GM19239 (cell line): ENCODE results near the gene RUNDC1.
"Not testable (repeated sequence)": the region's sequence is repeated elsewhere in the genome, so short reads cannot be mapped to it uniquely, and the experiment has no call there.

Source experiments
- DNase-seq: peaks from one replicate; pipeline ENCODE4 v3.0.0; 2011; ENCODE audit warnings: low spot score; ENCODE audit not compliant: insufficient read length
- FAIRE-seq: peaks from 2 replicates; lab custom pipeline; 2011; peaks lifted over from hg19 to GRCh38; lab: Jason Lieb, UNC

RUNDC1 gene

DNA sequence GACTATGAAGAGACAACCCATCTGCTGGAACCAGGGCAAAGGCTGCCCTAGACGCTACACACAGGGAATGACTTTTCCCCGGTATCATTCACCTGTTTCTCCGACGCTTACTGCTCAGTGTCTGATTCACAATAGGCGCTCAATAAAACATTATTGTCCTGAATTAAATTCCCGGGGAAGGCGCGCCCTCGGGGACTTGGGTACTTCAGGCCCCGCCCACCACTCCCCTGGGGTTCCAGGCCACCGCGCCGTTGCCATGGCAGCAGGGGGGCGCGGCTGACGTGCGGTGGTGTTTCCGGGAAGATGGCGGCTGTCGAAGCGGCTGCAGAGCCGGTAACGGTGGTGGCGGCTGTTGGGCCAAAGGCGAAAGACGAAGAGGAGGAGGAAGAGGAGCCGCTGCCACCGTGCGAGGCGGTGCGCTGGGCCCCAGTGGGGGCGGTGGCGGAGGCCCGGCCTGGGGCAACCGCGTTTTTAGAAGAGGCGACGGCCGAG is at the start of gene RUNDC1:
Gene RUNDC1, plus strand, starts transcription at position 292 of the 492 bp plus-strand sequence. Its CDS starts 12 bp downstream, at position 304.
- FAIRE-seq, result peak; percentile 77

DNA sequence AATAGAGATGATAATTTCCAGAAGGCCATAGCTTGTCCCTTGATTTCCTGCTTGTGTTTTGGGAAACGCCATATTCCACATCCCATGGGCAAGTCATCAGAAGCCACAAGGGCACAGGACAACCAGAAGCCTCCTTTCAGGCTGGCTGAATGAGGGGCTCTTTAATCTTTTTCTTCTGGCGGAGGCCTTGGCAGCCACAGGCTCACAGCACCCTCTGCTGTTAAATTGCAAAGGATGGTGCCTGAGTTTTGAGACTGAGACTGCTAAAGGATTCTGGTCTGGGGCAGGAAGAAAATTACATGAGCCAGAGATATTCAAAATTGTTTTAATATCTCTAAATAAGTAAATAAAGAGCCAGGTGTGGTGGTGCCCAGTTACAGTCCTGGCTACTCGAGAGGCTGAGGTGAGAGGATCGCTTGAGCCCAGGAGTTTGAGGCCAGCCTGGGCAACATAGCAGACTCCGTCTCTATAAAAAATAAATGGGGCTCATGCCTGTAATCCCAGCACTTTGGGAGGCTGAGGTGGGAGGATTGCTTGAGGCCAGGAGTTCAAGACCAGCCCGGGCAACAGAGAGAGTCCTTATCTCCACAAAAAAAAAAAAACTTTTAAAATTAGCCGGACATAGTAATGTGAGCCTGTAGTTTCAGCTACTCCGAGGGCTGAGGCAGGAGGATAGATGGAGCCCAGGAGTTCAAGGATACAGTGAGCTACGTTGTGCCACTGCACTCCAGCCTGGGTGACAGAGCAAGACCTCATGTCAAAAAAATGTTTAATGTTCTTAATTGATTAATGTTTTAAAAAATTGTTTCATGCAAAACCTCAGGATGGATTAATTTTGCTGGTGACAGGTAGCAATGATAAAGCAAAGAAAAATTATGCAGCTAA is 42.4 kb upstream of the RUNDC1 start:
- peak; percentile 52 for FAIRE-seq

More for the DNA sequence above, at the start of gene RUNDC1:
- DNase-seq, result peak; percentile 88

DNA sequence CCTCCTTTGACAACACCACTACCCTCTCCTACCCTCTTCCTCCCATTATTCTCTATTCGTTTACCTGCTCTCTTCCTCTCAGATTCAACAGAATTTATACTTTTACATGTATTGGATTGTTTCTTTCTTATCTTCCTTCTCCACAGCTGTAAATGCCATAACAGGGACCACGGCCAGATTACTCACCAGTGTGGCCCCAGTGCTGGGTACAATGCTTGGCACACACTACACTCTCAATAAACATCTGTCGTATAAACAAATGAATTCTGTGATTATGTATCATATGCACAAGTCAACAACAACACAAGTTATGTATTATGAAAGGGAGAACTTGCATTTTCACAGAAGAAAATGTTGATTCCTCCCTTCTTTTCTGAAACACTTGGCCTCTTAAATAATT is 36.2 kb upstream of the RUNDC1 start:
- DNase-seq (no peak), FAIRE-seq (no peak)

More for the DNA sequence above, 42.4 kb upstream of the RUNDC1 start:
- DNase-seq, result no peak

DNA sequence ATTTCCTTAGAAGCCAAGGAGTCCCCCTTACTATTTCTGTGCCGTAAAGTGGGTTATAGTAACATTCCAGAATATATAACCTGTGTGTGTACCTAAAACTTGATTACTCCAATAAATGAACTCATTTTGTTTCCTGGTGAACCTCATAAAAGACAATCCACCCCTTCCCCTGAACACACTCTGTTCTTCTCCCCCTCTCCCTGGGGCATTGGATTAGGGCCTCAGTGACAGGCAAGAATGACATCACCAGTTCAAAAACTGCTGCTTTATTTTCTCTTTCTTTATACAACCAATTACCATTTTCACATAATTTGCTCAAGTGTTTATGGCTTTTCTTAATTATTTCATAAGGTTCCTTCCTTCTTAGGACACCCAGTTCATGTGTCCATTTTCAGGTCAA is 33.6 kb upstream of the RUNDC1 start:
- FAIRE-seq (no peak), DNase-seq (no peak)

DNA sequence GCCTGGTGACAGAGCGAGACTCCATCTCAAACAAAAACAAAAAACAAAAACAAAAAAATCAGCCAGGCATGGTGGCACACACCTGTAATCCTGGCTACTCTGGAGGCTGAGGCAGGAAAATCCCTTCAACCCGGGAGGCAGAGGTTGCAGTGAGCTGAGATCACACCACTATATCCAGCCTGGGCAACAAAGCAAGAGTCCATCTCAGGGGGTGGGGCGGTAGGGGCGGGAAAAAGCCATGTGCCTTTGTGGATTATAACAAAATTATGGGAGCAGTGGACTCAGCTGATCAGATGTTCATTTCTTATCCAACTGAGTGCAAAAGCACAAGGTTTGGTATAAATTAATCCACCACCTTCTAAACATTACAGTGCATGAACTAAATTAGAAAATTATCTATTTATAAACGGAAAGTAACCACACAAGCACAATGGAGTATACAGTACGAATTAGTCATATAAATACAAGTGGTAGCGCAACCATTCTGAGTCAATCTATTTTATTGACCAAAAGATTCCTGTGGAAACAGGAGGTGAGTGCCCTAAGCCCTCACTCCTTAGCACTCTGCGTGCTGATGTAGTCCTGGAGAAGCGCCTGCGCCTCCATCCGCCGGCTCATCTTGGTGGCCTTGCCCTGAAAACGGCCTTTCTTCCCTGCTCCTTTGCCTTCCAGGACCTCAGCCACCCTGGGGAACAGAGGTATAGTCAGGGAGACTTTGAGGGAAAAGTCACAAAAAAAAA is 30.2 kb upstream of the RUNDC1 start:
- DNase-seq (no peak), FAIRE-seq (no peak)

DNA sequence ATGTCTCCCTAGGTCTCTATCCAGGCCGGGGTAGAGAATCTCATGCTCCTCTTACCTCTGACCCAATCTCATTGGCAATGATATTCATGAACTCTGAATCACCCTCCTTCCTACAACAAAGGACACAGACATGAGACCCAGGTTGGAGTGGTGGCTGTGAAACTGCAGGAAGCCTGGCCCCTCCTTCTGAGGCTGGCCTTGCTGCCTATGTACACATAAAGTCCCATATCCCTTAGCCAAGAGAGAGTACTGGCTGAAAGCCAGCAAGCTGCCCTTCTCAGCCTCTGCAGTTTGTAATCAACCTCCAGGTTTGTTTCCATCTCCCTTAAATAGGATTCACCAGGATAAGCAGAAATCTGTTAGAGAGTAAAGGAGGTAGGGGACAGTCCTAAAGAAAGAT is 26.7 kb upstream of the RUNDC1 start:
- FAIRE-seq, result no peak
- DNase-seq, result no peak

DNA sequence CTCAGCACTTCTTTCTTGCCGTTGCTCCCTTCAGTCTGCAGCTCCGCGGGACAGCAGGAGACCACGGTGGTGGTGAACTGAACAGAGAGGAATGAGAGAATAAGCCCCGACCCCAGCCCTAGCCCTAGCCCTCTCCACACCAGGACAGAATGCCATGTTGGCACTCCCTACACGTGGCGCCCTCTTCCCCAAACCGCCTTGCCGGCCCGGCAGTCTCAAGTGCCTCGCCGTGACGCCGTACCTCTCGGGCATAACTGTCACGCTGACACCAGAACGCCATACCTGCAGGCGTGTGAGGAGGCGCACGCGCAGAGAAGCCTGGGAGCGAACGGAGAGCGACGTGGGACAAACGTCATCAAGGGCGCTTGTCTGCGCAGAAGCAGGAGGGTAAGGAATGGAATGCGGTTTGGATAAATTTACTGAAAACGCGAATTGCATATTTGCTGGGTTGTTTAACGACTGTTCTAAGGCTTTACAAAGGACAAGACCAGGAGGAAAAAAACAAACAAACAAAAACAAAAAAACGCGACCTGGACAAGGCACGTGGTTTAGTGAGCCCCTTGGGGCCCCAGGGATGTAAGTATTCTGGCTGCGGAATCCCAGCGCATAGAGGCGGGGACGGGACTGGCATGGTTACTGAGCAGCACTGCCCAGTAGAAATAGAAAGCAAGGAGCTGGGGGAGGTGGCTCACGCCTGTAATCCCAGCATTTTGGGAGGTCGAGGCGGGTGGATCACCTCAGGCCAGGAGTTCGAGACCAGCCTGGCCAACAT is 16.0 kb upstream of the RUNDC1 start, which contains the start of gene AARSD1:
Gene AARSD1, minus strand, starts transcription at position 294 of the 772 bp plus-strand sequence. Its CDS starts 14 bp downstream, at position 280.
- peak; percentile 89 for DNase-seq
- FAIRE-seq, result peak; percentile 96

DNA sequence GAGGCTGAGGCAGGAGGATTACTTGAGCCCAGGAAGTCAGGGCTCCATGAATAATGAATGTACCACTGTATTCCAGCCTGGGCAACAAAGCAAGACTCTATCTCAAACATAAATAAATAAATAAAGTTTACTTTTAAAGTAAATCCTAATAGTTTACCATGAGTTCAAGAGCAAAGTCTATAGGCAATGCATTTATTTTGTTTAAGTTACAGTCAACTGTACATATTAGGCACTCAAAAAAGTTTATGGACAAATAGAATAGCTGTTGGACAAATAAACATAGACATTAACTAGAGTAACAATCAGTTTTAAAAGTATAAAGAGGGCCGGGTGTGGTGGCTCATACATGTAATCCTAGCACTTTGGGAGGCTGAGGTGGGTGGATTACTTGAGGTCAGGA is 12.4 kb upstream of the RUNDC1 start:
- FAIRE-seq (no peak), DNase-seq (no peak)

DNA sequence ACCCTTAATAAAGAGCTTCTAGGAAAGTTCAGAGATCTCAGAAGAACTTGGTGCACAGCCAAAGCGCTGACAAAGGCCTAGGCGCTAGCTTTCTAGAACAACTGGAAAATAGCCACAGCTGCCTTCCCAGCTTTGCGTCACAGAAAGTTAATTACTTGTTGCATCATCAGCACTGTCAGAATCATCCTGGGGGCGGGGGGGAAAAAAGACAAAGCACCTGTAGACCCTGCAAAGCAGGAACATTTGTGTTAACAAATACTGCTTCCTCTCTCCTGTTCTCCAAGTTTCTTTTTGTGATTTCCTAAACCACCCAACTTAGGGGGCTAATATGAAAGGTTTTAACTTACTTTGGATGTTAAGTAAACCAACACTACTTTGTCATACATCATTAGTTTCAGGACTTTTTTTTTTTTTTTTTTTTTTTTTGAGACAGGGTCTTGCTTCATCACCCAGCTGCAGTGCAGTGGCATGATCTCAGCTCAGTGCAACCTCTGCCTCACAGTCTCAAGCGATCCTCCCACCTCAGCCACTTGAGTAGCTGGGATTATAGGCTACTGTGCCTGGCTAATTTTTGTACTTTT is 11.3 kb upstream of the RUNDC1 start:
- no peak for DNase-seq
- FAIRE-seq, result no peak

DNA sequence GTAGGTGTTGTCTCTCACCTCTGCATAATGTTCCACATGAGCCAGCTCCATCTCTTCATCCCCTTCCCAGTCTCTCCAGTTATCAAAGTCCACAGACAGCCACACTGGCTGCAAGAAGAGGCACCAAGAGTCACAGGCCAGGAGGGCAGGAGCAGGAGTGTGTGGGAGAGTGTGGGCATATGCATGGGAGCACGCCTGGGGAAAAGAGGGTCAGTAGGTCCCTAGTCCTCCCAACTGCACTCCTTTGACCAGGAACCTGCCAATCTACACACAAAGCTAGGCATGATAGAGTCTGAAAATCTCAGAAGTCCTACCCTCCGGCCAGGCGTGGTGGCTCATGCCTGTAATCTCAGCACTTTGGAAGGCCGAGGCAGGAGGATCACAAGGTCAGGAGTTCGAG is 8.8 kb upstream of the RUNDC1 start:
- DNase-seq (no peak), FAIRE-seq (no peak)

DNA sequence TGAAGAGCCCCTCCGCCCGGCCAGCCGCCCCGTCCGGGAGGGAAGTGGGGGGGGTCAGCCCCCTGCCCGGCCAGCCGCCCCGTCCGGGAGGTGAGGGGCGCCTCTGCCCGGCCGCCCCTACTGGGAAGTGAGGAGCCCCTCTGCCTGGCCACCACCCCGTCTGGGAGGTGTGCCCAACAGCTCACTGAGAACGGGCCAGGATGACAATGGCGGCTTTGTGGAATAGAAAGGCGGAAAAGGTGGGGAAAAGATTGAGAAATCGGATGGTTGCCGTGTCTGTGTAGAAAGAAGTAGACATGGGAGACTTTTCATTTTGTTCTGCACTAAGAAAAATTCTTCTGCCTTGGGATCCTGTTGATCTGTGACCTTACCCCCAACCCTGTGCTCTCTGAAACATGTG is 7.0 kb upstream of the RUNDC1 start:
- FAIRE-seq, DNase-seq: not testable (repeated sequence)

DNA sequence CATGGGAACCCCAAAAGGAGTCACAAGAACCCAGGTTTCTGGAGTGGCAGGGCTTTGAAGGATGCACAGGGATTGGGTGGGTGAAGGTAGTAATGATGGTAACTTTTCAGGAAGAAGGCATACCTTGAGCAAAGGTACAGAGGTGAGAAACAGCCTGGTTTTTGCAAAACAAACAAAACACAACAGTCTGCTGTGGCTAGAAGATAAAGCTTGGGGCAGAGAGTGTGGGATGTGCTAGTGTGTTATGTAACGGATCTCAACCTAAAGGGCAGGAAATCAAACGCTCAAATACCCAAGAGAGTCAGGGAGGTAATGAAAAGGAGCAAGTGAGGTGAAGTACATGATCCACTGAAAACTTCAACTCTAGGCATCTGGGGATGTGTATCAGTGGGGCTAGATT is 5.1 kb upstream of the RUNDC1 start:
- FAIRE-seq (no peak), DNase-seq (no peak)

DNA sequence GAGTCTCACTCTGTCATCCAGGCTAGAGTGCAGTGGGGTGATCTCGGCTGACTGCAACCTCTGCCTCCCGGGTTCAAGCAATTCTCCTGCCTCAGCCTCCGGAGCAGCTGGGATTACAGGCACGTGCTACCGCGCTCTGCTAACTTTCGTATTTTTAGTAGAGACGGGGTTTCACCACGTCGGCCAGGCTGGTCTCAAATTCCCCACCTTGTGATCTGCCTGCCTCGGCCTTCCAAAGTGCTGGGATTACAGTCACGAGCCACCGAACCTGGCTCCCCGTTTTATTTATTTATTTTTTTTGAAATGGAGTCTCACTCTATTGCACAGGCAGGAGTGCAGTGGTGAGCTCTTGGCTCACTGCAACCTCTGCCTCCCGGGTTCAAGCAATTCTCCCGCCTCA is 4.7 kb upstream of the RUNDC1 start:
- not testable (repeated sequence) for FAIRE-seq

DNA sequence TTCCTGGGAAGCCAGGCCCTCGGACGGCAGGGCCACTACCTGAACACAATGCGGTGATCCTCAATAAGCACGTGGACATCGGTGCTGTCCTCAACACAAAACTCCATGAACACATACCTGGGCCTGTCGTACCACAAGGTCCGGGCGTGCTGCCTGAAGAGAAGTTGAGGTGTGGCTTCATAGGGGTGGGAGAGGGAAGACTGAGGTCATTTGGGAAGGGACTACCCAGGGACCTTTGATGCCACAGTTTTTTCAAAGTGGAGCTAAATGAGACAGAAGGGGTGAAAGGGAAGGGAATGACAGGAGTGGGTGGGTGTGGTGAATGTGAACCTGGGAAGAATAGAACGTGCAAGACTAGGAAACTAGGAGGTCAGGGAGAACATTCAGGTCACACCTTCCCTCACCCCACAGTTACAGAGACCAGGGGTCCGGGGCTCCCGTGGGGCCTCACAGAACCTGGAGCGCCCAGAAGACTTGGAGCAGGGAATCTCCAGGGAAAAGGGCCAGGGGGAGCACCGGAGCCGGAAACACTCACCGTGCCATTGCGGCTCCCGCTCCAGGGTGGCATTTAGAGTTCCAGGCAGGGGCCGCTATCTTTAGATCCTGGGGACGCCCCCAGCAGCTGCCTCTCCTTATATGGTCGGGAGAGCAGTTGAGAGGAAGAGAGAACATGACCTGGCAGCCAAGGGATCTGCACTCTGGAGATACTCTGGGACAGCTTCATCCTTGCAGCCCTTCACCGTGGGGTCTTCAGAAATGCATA is 673 bp upstream of the RUNDC1 start, which contains the start of gene PTGES3L:
Gene PTGES3L, minus strand, starts transcription at position 570 of the 763 bp plus-strand sequence. Its CDS starts 27 bp downstream, at position 543.
- DNase-seq (no peak), FAIRE-seq (no peak)

More for the DNA sequence above, 4.7 kb upstream of the RUNDC1 start:
- not testable (repeated sequence) for DNase-seq

DNA sequence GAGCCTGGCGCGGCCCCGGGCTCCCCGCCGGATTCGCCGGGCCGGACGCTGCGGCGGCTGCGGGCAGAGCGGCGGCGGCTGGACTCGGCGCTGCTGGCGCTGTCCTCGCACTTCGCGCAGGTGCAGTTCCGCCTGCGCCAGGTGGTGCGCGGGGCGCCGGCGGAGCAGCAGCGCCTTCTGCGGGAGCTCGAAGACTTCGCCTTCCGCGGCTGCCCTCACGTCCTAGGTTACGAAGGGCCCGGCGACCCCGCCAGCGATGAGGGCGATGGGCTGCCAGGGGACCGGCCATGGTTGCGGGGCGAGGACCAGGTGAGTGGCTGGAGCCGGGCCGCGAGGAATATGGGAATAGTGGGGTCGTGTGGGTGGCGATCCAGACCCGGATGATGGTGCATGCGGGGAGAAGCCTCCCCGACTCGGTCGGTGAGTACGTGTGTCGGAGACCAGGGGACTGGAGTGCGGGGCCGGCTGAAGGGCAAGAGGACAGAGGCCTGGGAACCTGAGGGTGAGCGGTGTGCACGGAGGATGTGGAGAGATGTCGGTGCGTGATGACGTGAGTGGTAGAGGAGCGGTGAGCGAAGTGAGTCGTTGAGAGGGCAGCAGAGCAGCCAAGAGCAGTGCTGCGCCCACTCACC is 517 bp downstream of the RUNDC1 start:
- DNase-seq (peak; percentile 63), FAIRE-seq (no peak)

DNA sequence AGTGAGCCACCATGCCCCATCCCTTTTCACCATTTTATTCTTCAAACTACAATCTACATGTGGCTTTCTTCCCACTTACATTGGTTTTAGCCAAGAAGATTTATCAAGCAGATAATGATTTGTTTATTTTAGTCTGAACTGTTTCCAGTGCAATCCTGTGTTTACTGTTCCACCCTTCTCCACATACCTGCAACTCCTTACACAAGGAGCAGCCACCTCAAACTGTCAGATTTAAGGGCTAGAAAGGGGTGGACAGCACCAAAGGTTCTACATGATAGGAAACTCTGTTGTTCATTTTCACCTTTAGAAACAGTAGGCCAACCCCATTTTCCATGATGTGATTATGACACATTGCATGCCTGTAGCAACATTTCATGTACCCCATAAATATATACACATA is 1.9 kb downstream of the RUNDC1 start:
- DNase-seq (no peak), FAIRE-seq (no peak)

DNA sequence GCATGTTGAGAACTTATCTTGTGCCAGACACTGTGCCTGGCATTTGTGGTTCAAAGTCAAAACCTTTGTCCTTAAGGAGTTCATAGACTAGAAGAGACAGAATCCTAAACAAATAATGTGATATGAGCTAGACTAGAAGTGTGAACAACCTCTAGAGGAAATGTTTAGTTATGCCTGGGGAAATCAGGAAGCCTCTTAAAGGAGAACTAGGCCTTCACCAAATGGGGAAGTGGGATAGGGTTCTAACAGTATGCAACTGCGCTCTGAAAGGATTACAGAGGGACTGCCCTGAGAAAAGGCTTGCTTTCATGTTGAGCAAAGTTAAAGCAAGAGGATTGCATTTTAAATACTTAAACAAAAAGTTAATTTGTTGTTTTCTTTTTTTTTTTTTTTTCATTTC is 4.9 kb downstream of the RUNDC1 start:
- DNase-seq, result peak; percentile 63
- FAIRE-seq, result peak; percentile 89

DNA sequence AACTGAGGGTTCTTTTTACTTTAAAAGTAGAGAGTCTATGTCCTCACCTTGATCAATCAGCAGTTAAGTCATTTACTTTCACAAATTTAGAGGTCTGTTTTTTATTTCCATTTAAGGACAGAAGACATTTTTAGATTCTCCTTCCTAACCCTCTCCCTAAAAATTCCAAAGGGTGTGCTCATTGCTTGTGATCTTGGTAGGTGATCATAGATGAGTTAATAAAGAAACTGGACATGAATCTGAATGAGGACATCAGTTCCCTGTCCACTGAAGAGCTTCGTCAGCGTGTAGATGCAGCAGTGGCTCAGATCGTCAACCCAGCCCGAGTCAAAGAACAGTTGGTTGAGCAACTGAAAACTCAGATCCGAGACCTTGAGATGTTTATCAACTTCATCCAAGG is 8.8 kb downstream of the RUNDC1 start:
- DNase-seq, result no peak
- FAIRE-seq, result no peak
